ENCODE results near the gene RPP21.

DNA sequence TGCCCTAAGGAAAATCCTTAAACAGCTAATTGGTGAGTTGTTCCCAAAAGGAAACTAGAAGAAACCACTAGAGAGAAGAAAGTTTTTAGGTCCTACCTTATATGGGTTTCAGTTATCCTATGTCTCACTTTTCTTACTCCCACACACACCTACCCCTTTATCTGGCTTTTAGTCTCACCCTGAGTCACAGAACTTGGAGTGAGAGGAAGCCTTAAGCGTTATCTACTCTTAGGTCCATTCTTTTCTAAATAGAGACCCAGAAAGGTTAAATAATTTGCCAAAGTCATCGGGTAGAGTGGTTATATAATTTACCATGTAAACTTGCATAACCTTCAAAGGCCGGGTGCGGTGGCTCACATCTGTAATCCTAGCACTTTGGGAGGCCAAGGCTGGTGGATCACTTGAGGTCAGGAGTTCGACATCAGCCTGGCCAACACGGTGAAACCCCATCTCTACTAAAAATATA is 4.3 kb upstream of the RPP21 start:
- TF ChIP-seq ZNF114 (tag by site-specific recombination; IDR thresholded peaks at IDR 0.05) (no peak), ZNF266 (tag by site-specific recombination; IDR thresholded peaks at IDR 0.05; ENCODE audit: low read depth) (no peak), ZNF670 (tag by site-specific recombination; IDR thresholded peaks at IDR 0.05; ENCODE audit: low read depth) (no peak), TRIM28 (IDR thresholded peaks at IDR 0.05; ENCODE audit: borderline replicate concordance, low read length) (no peak)
- TF ChIP-seq, protein P1, sequence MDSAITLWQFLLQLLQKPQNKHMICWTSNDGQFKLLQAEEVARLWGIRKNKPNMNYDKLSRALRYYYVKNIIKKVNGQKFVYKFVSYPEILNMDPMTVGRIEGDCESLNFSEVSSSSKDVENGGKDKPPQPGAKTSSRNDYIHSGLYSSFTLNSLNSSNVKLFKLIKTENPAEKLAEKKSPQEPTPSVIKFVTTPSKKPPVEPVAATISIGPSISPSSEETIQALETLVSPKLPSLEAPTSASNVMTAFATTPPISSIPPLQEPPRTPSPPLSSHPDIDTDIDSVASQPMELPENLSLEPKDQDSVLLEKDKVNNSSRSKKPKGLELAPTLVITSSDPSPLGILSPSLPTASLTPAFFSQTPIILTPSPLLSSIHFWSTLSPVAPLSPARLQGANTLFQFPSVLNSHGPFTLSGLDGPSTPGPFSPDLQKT (IDR thresholded peaks at IDR 0.05; ENCODE audit: borderline replicate concordance, low read depth, low read length), result no peak
- TF ChIP-seq, protein P2, sequence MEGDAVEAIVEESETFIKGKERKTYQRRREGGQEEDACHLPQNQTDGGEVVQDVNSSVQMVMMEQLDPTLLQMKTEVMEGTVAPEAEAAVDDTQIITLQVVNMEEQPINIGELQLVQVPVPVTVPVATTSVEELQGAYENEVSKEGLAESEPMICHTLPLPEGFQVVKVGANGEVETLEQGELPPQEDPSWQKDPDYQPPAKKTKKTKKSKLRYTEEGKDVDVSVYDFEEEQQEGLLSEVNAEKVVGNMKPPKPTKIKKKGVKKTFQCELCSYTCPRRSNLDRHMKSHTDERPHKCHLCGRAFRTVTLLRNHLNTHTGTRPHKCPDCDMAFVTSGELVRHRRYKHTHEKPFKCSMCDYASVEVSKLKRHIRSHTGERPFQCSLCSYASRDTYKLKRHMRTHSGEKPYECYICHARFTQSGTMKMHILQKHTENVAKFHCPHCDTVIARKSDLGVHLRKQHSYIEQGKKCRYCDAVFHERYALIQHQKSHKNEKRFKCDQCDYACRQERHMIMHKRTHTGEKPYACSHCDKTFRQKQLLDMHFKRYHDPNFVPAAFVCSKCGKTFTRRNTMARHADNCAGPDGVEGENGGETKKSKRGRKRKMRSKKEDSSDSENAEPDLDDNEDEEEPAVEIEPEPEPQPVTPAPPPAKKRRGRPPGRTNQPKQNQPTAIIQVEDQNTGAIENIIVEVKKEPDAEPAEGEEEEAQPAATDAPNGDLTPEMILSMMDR (tag by site-specific recombination; IDR thresholded peaks at IDR 0.05), result no peak
- TF ChIP-seq, protein P3, sequence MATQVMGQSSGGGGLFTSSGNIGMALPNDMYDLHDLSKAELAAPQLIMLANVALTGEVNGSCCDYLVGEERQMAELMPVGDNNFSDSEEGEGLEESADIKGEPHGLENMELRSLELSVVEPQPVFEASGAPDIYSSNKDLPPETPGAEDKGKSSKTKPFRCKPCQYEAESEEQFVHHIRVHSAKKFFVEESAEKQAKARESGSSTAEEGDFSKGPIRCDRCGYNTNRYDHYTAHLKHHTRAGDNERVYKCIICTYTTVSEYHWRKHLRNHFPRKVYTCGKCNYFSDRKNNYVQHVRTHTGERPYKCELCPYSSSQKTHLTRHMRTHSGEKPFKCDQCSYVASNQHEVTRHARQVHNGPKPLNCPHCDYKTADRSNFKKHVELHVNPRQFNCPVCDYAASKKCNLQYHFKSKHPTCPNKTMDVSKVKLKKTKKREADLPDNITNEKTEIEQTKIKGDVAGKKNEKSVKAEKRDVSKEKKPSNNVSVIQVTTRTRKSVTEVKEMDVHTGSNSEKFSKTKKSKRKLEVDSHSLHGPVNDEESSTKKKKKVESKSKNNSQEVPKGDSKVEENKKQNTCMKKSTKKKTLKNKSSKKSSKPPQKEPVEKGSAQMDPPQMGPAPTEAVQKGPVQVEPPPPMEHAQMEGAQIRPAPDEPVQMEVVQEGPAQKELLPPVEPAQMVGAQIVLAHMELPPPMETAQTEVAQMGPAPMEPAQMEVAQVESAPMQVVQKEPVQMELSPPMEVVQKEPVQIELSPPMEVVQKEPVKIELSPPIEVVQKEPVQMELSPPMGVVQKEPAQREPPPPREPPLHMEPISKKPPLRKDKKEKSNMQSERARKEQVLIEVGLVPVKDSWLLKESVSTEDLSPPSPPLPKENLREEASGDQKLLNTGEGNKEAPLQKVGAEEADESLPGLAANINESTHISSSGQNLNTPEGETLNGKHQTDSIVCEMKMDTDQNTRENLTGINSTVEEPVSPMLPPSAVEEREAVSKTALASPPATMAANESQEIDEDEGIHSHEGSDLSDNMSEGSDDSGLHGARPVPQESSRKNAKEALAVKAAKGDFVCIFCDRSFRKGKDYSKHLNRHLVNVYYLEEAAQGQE (tag by site-specific recombination; IDR thresholded peaks at IDR 0.05), result no peak
